HG03039 (cell line): Measurements from ENCODE around the gene GBX1.

Source experiments
- ATAC-seq: cut with Tn5 transposase; IDR thresholded peaks from one replicate; pipeline ENCODE4 v1.9.1; 2021; ENCODE audit warnings: mild to moderate bottlenecking, moderate library complexity; ENCODE audit not compliant: unreplicated experiment

The GBX1 gene

DNA sequence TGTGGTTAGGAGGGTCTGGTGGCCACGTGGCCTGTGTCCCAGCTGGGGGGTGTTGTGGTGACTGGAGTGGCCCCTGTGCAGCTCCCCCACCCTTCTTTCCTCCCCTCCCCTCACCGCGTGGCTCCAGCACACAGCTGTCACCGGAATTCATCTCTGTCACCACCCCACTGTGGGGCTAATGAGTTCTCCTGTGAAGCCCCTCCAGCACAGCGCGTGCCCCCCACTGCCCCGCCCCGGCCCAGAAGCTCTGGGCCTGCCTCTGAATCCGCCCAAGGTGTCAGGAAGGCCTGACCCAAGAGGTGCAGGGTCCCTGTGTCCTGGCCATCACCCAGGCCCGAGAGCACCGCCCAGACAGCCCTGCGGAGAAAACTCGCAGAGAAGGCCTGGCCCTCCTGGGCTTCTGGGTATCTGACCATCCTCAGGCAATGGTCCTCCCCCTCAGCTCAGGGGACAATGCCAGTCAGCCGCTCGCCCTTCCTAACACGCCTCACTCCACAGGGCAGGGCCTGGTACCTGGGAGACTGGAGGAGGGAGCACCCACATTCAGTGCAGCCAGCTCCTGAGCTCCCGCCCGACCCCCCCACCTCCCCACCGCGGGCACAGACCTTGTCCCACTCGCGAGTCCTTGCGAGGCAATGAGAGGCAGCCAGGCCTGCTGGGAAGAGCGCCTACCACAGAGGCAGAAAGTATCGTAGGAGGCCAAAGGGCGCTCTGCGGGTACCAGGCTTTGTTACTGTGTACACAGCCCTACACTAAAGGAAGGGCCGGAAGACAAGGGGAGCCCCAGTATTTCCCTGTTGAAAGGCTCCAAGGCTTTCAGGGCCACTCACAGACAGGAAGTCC lies 38.2 kb downstream of the GBX1 start:
- ATAC-seq: no peak

DNA sequence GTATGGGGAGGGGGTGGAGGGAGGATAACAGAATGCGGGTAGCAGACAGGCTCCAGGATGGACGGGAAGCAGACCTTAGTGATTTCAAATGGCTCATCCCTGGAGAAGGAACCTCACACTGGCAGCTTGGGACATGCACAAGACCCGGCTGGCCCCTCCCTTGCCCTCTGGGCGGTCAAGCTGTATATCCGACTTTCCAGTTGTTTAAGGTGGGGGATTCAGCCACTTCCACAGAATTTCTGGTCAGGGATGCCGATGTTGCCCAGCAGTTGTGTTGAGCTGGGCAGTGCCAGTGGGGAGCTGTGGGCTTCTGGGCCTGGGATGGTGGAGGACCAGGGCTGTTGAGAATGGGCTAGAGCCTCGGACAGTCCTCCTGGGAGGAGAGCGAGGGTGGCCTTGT lies 38.8 kb downstream of the GBX1 start:
- ATAC-seq: no peak

DNA sequence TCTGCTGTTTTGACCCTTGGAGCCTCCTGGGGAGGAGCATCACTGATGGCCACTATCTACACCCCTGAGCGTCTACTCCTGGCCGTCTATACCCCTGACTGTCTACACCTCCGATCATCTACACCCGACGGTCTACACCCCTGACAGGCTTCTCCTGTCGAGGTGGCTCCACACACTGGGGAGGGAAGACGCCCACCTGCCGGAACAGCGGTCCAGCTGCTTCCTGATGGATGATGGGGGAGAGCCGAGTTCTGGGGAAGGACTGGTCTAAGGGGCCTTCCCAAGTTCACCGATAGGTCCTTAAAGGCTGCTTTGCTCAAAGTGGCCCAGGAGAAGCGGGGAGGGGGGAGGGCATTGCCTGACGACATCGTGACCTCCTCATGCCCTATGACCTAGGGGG lies 39.4 kb downstream of the GBX1 start:
- no peak for ATAC-seq

DNA sequence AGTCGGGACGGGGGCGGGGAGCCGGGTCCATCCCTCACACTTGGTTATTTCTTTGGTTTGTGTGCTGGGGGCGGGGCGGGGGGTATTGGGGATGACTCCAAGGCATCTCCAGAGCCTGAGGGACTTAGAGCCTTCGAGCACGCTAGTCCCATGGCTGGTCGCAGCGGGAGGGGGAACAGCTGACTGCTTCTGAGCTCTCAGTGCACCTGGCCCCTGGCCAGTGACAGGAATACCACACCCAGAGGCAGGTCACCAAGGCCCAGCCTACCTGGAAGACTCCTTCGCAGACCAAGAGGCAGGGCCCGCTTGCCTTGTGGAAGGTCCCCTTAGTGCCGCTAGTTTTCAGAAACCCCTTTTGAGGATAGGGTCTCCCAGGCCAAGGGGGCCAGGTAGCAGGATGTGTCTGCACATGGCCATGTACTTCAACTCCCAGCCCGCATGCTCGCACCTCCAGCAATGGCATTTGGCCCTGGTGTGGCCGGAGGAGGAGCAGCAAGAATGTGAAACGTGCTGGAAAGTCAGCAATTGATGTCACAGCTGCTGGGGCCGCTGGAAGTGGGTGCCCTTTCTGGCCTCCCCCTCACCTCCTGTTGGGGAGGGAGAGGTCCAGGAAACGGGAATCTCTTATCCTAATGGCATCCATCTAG lies 40.9 kb downstream of the GBX1 start:
- ATAC-seq: no peak

DNA sequence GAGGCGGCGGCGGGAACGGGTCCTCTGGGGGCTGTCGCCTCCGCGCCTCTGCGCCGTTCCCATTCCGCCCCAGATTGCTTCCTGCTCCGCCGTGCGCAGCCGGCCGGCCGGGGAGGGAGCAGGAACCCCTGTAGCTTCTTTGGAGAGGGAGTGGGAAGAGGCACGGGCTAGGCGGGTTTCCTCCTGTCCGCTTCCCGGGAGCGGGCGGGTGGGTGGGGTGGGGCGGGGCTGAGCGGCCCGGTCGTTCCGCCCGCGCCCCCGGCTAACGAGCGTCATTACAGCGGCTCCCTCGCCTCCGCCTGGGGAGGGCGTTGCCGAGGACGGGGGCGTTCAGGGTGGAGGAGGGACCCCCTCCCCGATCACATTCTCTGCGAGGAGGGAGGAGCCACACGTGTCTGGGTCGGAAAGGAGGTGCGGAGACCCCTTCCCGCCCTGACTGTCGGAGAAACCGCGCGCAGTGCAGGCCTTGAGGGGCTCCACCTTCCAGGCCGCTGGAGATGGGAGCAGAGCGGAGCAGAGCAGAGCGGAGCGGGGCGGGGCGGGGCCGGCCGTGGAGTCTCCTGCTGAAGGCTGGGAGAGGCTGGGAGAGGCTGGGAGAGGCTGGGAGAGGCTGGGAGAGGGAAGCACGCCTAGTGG lies 41.5 kb downstream of the GBX1 start:
- ATAC-seq: no peak

DNA sequence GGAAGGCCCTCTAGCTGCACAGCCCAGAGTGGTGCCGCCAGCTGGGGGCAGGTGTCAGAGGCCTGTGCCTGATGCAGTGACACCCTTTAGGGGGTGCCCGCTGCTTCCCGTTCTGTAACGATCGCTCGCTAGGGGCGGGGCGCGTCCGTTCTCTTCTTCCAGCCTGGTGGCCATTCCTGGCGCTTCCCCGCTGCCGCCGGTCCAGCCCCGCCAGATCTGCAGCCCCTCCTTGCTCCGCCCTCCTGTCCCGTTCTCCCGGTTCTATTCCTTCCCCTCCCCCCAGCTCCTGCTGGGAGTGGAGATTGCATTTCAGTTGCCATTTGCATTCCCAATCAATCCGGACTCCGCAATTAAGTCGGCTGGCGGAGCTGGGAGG lies 42.0 kb downstream of the GBX1 start:
- ATAC-seq: no peak

DNA sequence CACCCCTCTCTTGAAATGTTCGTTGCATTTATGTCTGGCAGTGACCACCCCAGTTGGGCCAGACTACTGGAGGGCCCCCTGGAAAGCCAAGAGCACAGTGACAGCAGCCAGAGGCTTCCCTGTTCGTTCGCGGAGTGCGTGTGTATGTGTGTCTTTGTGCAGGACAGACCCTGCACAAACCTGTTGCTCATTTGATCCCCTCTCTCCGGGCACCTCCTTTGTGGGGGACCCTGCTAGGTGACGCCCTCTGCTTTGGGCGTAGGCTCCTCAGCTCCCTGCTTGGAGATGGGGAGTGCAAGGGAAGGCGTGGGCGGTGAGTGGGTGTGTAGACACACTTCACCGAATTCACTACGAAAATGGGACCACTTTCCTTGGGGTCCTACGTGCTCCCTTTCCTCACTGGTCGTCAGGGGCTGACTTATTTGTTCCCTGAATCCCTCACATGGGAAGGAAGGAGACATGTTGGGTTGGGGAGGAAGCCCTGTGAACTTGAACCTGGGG lies 42.5 kb downstream of the GBX1 start:
- no peak for ATAC-seq

DNA sequence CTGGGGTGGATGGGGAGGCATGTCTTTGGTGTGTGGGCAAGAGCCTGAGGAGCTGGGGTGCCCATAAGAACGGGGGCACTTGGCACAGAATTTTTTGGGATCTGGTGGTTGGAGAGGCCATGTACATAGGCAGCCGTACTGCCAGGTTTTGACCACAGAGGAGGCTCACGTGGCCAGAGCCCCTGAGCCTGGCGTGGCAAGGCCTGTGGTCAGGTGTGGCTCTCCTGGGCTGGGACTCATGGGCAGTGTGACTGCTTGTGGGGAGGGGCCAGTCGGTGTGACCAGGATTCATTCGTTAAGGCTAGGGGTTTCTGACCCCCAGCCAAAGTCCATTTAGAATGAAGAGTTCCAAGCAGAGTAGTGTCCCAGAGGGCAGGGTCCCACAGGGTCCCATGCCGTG lies 43.0 kb downstream of the GBX1 start:
- no peak for ATAC-seq

DNA sequence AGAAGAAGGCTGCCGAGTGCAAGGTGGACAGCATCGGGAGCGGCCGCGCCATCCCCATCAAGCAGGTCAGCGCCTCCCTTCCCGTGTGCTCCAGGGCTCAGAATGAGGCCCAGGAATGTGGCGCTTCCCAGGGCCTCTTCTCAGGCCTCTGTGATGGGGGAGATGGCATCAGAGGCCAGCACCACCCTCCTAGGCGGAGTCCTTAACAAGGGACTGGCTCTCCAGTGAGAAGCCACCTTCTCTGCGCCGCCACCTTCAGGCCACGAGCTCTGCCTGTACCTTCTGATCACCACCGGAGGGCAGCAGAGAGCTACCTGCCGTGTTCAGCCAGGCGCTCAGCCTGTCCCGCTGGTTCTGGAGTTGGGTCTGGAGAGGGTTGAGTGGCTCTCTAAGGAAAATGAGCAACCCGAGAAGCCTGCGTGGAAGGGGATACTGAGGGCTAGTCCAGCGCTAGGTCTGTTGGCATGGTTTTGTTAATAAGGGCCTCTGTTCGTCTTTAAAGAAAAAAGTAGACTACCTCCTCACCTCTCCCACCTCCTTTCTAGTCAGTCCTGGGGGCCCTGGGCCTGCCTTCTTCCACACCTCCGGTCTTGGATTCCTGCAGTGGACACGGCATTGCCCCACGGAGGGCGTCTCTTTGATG lies 43.6 kb downstream of the GBX1 start:
- ATAC-seq: peak; percentile 69

DNA sequence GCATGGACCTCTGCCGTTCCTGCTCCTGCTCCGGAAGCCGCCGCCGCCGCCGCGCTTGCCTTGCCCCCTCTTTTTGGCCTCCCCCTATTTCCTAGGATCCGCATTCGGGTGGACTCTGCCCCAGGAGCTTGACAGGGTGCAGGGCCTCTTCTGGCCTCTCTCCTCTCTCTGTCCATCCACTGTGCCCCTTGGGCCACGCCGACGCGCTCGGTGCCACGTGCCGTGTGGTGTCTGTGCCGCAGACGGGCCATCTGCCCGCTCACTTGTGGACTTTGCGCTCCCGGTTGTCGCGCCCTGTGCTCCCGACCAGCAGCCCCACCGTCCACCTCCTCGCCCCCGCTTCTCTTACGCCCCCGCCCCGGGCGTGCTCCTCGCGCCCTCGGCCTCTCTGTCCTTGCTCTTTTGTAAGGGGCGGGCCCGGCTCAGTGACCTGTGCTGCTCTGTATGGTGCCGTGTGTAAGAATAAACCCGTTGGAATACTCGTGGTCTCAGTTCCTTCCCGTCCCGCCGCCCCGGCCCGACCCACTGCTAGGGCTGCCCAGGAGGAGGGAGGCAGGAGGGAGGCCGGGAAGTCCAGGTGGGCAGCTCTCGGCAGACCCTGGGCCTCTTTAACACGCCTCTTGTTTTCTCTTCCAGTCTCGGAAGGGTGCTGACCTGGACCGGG lies 44.2 kb downstream of the GBX1 start:
- ATAC-seq: no peak

DNA sequence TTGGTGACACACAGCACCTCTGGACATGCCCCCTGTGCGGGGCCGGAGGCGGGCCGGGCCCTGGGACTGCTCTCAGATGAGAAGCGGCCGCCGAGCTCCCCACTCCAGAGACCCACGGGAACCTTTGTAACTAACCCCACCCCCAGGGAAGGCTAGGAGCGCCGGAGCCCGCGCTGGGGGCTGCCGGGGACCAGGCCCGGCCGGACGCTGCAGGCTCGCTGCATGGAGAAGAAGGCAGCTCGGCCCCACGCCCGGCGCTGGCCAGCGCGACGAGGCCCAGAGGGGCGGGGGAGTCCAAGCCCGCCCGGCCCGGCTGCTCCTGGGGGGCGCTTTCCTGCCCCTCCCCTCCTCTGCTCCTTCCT lies 44.7 kb downstream of the GBX1 start:
- no peak for ATAC-seq

DNA sequence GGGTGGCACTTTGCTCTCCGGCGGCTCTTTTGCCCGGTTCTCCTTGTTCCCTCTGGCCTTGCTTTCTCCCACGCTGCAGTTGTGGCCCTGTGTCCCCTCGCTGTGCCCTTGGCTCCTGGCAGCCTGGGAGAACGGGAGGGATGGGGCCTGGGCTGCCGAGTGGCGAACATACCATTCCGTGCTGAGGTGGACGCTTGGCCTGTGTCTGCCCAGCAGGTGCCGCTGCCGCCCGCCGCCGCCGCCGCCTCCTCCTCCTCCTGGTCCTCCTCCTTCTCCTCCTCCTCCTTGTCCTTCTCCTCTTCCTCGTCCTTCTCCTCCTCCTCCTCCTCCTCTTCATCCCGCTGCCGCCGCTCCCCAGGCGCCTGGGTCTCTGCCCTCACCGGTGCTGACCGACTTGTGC lies 45.2 kb downstream of the GBX1 start:
- ATAC-seq: no peak

DNA sequence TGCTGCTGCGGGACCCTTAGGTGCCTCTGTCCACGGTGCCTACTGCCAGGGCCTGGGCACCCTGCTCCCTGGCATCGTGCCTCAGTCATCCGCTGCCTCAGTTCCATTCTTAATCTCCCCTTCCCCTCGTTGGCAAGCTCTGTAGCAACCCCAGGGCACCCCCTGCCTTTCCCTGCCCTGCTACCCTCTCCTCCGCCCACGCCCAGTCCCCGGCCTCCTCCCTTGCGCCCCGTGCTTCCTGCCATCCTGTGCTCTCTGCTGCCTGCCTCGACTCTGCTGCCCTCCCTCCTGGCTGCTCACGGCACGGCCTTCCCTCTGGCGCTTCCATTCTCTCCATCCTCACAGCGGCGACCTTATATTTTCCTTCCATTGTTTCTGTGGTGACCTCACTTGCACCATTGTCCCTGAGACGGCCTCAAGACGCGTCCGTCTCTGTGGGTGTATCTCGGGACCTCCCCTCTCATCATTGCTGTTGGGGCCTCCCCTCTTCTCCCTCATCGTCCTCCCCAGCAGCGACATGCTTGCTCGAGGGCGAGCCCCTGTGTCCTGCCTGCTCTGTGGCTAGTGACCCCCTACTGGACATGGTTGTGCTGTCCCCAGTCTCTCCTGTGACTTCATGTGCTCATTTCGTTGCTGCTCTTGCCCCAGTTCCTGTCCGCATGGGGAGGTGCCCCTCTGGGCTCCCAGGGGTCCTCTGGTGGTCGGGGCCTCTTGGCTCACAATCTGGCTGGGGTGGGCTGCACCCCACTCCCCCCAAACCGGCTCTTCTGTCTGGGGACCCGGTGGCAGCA lies 45.9 kb downstream of the GBX1 start:
- ATAC-seq: no peak

DNA sequence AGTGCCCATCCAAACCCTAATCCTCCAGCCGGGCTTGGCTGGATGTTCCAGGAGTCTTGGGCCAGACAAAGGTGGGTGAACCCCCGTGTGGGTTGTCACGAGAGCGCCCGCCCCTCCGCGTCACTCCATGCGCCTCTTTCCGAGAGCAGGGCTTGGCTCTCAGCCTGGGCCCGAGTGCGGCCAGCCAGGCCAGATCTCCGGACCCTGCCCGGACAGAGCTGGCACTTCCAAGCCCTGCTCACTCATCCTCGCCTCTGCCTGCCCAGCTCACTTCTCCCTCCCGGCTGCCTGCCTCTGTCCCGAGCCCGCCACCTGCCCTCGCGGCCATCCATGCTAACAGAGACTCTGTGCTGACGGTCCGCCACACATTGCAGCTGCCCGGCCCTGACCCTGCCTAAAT lies 46.6 kb downstream of the GBX1 start:
- ATAC-seq: no peak

DNA sequence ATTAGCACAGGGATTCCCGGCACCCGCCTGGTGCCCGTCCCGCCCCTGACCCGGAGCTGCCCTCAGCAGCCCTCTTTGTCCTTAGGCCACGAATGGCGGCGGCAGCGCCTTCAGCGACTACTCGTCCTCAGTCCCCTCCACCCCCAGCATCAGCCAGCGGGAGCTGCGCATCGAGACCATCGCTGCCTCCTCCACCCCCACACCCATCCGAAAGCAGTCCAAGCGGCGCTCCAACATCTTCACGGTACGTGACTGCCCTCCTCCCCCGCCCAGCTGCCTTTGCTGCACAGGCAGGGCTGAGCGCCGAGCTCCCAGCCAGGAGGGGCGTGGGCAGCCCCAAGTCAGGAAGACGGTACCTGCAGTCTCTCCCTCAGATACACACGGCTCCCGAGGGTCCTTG lies 47.6 kb downstream of the GBX1 start:
- no peak for ATAC-seq

DNA sequence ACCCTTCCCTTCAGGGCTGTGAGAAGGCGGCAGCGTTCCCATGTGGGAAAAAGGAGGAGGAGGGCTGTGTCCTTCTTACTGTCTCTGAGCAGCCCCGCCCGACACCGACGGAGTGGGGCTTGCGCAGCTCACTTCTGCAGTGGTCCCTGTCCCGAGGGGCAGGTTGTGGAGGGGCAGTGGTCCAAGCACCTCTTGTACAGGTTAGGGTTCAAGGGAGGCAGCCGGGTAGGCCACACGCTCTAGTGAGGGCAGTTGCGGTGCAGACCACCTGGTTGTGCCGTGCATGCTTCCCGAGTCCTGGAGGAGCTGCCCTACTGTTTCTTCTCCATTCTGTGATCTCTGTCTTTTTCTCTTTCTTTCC lies 48.5 kb downstream of the GBX1 start:
- ATAC-seq: no peak

DNA sequence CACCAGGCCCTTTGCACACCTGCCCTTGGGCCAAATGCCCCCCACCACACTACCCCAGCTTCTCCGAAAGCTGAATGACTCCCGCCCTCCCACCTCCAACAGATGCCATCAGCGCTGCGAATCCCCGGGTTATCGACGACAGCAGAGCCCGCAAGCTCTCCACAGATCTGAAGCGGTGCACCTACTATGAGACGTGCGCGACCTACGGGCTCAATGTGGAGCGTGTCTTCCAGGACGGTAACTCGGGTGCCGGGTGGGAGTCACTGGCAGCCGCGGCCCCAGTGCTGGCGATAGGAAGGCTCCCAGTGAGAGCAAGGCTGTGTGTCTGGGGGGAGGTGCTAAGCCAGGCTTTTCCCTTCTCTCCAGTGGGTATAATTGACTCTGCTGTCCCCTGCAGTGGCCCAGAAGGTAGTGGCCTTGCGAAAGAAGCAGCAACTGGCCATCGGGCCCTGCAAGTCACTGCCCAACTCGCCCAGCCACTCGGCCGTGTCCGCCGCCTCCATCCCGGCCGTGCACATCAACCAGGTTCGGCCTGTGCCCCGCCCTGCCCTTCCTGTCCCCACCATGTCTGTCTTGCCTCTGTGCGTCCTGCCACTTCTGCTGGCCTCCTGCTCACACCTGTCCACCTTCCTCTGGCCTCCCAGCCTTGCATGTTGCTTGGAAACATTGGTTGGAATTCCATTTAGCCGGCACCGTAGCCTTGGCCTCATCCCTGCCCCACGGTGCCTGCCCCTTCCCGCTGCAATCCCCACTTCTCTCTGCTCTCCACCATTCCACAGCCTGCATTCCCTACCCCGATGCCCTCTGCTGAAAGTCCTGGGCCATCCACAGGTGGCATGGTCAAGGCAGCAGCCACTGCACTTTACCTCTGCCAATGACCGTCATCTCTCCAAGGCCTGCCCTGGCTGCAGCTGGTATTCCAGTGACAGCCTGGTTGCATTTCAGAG lies 49.1 kb downstream of the GBX1 start:
- no peak for ATAC-seq

DNA sequence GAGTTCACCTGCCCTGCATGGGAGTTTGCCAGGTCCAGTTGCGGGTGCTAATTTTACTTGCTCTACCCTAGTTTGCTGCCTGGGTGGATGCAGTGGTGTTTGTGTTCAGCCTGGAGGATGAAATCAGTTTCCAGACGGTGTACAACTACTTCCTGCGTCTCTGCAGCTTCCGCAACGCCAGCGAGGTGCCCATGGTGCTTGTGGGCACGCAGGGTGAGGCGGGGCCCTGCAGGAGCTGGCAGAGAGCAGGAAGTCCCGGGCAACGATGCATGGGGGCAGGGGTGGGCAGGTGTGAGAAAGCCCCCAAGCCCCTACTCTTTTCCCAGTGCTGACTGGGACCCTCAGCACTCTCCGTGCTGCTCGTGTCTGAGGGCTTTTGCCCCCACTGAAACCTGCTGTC lies 49.9 kb downstream of the GBX1 start:
- ATAC-seq: no peak
